ENCODE results near the gene HSPA12B. TPM values are rescaled to one million over a fixed set of nuclear protein-coding genes. Genes with fewer than 3 reads are reported as not detected.
A peak's percentile ranks its signal among the peaks of the same experiment; 100 is the strongest.

The HSPA12B gene
- total RNA-seq, 1 donor from 2014 or later = 0.08 TPM

- no peak overlapping the region for H3K4me3 ChIP-seq (ENCODE audit: low read depth, low read length)
- TF ChIP-seq CTCF (IDR thresholded peaks at IDR 0.05; ENCODE audit: insufficient read depth, low read length, poor library complexity, severe bottlenecking) = no peak
- H3K36me3 ChIP-seq (ENCODE audit: control insufficient read depth, insufficient read depth, low read length) = no peaks in the 10 kb centered on the region
- DNase-seq (ENCODE audit: low read depth) = no peak
- peaks cover 54% of the 10 kb centered on the region for H3K27me3 ChIP-seq (ENCODE audit: control insufficient read depth, insufficient read depth, low read length)
These were observed 16.7 kb downstream of the HSPA12B start for GRCh38 chr20:3749087-3749688.

GRCh38 chr20:3749689-3750531 is 17.4 kb downstream of the HSPA12B start:
- Histone ChIP-seq H3K4me3 (ENCODE audit: low read depth, low read length) (no peak overlapping the region), H3K27me3 (ENCODE audit: control insufficient read depth, insufficient read depth, low read length) (peaks cover 52% of the 10 kb centered on the region), H3K36me3 (ENCODE audit: control insufficient read depth, insufficient read depth, low read length) (no peaks in the 10 kb centered on the region)
- DNase-seq (ENCODE audit: low read depth) = no peak
- TF ChIP-seq CTCF (IDR thresholded peaks at IDR 0.05; ENCODE audit: insufficient read depth, low read length, poor library complexity, severe bottlenecking) = peak; percentile 45

GRCh38 chr20:3751305-3751674 is 18.8 kb downstream of the HSPA12B start:
- Histone ChIP-seq H3K27me3 (ENCODE audit: control insufficient read depth, insufficient read depth, low read length) (peaks cover 44% of the 10 kb centered on the region), H3K4me3 (ENCODE audit: low read depth, low read length) (no peak overlapping the region), H3K36me3 (ENCODE audit: control insufficient read depth, insufficient read depth, low read length) (peaks cover 1% of the 10 kb centered on the region)
- no peak for DNase-seq (ENCODE audit: low read depth)
- TF ChIP-seq CTCF (IDR thresholded peaks at IDR 0.05; ENCODE audit: insufficient read depth, low read length, poor library complexity, severe bottlenecking) = peak; percentile 18

- no peak for TF ChIP-seq CTCF (IDR thresholded peaks at IDR 0.05; ENCODE audit: insufficient read depth, low read length, poor library complexity, severe bottlenecking)
- Histone ChIP-seq H3K36me3 (ENCODE audit: control insufficient read depth, insufficient read depth, low read length) (peaks cover 1% of the 10 kb centered on the region), H3K4me3 (ENCODE audit: low read depth, low read length) (peak overlapping the region; percentile 21), H3K27me3 (ENCODE audit: control insufficient read depth, insufficient read depth, low read length) (peaks cover 44% of the 10 kb centered on the region)
- no peak for DNase-seq (ENCODE audit: low read depth)
These were observed 19.3 kb downstream of the HSPA12B start for GRCh38 chr20:3751675-3752385.

GRCh38 chr20:3752386-3752759 is 19.9 kb downstream of the HSPA12B start:
- Histone ChIP-seq H3K27me3 (ENCODE audit: control insufficient read depth, insufficient read depth, low read length) (peaks cover 42% of the 10 kb centered on the region), H3K36me3 (ENCODE audit: control insufficient read depth, insufficient read depth, low read length) (peaks cover 1% of the 10 kb centered on the region), H3K4me3 (ENCODE audit: low read depth, low read length) (no peak overlapping the region)
- no peak for DNase-seq (ENCODE audit: low read depth)
- TF ChIP-seq CTCF (IDR thresholded peaks at IDR 0.05; ENCODE audit: insufficient read depth, low read length, poor library complexity, severe bottlenecking) = no peak
